Measurements from ENCODE around the gene NSUN4. TPM values are rescaled to one million over a fixed set of nuclear protein-coding genes. Genes with fewer than 3 reads are reported as not detected.

The NSUN4 gene
- total and polyA plus RNA-seq, 2 experiments from 2014 or later: 10.8 to 16.1 TPM

DNA sequence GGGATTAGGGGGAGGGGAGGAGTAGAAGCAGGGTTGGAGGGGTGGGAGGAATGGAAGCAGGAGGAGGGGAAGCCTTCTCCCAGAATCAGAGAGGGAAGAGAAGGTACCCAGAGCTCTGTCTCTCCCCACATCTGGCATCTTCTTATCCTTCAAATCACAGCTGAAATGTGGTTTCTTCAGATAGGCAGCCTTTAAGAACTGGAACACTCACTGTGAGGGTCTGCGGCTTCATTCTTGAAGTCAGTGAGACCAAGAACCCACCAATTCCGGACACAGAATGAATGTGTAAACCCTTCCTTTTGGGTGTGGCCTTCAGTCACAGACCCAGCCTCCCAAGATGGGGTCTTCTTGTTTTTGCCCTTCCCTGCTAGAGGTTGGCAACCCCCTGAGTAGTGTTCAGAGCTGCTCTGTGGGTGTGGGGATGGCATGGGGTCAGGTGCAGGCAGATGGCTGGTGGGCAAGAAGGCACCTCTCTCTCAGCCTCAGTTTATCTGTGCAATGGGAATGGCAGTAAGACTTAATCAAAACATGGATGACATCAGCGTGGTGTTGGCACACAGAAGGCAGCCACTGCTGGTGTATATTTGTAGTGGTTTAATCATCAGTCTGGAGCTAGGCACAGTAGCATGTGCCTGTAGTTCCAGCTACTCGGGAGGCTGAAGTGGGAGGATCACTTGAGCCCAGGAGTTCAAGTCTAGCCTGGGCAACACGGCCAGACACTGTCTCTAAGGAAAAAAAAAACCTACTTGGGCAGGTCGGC is 60.7 kb downstream of the NSUN4 start:
- Histone ChIP-seq H3K27ac (no peak overlapping the region), H3K4me1 (ENCODE audit: low read depth) (peaks cover 14% of the 10 kb centered on the region), H3K36me3 (no peaks in the 10 kb centered on the region), H3K4me3 (no peak overlapping the region), H3K27me3 (no peaks in the 10 kb centered on the region), H3K9me3 (ENCODE audit: low read depth) (no peaks in the 10 kb centered on the region)
- TF ChIP-seq, protein P1, sequence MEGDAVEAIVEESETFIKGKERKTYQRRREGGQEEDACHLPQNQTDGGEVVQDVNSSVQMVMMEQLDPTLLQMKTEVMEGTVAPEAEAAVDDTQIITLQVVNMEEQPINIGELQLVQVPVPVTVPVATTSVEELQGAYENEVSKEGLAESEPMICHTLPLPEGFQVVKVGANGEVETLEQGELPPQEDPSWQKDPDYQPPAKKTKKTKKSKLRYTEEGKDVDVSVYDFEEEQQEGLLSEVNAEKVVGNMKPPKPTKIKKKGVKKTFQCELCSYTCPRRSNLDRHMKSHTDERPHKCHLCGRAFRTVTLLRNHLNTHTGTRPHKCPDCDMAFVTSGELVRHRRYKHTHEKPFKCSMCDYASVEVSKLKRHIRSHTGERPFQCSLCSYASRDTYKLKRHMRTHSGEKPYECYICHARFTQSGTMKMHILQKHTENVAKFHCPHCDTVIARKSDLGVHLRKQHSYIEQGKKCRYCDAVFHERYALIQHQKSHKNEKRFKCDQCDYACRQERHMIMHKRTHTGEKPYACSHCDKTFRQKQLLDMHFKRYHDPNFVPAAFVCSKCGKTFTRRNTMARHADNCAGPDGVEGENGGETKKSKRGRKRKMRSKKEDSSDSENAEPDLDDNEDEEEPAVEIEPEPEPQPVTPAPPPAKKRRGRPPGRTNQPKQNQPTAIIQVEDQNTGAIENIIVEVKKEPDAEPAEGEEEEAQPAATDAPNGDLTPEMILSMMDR (IDR thresholded peaks at IDR 0.05; ENCODE audit: low read depth, low read length): no peak
- no peak for DNase-seq (ENCODE audit: low read depth in 1 of 2, low spot score in 1 of 2)

DNA sequence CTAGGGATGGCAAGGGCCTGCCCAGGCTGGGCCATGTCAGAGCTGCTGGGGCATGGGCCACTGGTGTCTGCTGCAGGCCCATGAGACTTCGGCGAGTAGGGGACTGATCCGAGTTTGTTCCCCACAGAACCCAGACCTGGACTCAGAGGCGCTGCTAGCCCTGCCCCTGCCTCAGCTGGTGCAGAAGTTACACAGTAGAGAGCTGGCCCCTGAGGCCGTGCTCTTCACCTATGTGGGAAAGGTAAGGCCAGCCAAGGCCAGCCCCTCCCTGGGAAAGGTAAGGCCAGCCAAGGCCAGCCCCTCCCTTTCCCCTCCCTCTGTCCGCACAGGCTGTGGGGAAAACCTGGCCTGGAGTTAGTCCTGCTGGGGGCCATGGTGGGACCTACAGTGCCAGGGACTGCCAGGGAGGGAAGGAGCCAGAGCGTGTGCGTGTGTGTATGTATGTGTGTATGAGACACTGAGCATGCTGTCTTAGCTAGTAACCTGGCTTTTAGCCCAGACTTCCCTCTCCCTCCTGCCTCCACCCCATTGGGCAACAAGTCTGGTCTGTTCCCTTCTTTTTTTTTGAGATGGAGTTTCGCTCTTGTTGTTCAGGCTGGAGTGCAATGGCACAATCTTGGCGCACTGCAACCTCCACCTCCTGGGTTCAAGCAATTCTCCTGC is 61.5 kb downstream of the NSUN4 start:
- Histone ChIP-seq H3K4me3 (no peak overlapping the region), H3K9me3 (ENCODE audit: low read depth) (no peaks in the 10 kb centered on the region), H3K27me3 (no peaks in the 10 kb centered on the region), H3K36me3 (no peaks in the 10 kb centered on the region), H3K27ac (no peak overlapping the region), H3K4me1 (ENCODE audit: low read depth) (peaks cover 19% of the 10 kb centered on the region)
- peak in 1 of 2 donors; percentile 98 for DNase-seq (ENCODE audit: low read depth in 1 of 2, low spot score in 1 of 2)
- TF ChIP-seq, protein P1 (IDR thresholded peaks at IDR 0.05; ENCODE audit: low read depth, low read length): no peak

DNA sequence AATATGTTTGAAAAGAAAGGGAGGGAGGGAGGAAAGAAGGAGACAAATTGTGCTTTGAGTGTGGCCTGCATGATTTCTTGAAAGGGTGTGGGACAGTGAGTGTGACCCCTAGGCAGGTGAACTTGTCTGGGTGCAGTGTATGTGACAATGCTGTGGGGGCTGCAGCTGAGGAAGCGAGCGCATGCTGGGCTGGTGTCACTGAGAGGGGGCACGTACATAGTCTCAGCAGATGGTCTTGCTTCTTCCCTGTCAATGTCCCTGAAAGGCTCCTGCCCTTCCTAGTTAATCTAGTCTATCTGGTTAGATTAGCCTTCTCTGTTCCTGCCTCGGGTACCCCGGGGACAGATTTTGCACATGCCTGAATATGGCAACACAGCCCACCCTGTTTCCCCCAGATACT is 63.3 kb downstream of the NSUN4 start:
- Histone ChIP-seq H3K9me3 (ENCODE audit: low read depth) (no peaks in the 10 kb centered on the region), H3K36me3 (no peaks in the 10 kb centered on the region), H3K27ac (no peak overlapping the region), H3K4me3 (no peak overlapping the region), H3K27me3 (no peaks in the 10 kb centered on the region), H3K4me1 (ENCODE audit: low read depth) (peaks cover 18% of the 10 kb centered on the region)
- TF ChIP-seq, protein P1 (IDR thresholded peaks at IDR 0.05; ENCODE audit: low read depth, low read length): no peak
- DNase-seq (ENCODE audit: low read depth in 1 of 2, low spot score in 1 of 2): no peak

DNA sequence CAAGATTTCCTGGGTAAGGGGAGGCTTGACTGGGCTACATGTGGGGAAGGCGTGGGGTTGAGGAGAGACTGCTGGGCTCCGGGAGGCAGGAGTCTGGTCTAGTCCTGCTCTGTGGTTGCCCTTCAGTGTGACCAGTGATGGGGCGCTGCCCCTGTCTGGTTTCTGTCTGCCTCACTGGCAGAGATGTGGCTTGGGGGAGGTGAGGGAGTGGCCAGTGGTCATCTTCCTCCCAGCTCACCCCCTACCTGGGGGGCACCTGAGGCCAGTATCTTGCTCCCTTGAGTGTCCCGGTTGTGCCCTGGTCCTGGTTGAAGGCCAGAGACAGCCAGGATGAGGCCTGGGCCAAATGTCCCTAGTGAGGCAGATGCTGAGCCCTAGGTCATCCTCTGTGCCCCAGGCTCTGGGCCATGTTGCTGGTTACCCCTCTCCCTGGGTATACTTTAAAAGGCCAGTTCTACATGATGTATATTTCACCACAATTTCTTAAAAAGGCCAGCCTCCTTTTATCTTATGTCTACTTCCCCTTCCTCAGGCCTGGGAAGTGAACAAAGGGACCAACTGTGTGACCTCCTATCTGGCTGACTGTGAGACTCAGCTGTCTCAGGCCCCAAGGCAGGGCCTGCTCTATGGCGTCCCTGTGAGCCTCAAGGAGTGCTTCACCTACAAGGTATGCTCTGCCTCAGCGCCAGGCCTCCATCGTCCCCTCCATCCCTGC is 64.0 kb downstream of the NSUN4 start:
- no peaks in the 10 kb centered on the region for H3K27me3 ChIP-seq
- H3K36me3 ChIP-seq: no peaks in the 10 kb centered on the region
- H3K27ac ChIP-seq: no peak overlapping the region
- H3K4me1 ChIP-seq (ENCODE audit: low read depth): peaks cover 11% of the 10 kb centered on the region
- no peak for DNase-seq (ENCODE audit: low read depth in 1 of 2, low spot score in 1 of 2)
- no peak overlapping the region for H3K4me3 ChIP-seq
- TF ChIP-seq, protein P1 (IDR thresholded peaks at IDR 0.05; ENCODE audit: low read depth, low read length): no peak
- no peaks in the 10 kb centered on the region for H3K9me3 ChIP-seq (ENCODE audit: low read depth)

DNA sequence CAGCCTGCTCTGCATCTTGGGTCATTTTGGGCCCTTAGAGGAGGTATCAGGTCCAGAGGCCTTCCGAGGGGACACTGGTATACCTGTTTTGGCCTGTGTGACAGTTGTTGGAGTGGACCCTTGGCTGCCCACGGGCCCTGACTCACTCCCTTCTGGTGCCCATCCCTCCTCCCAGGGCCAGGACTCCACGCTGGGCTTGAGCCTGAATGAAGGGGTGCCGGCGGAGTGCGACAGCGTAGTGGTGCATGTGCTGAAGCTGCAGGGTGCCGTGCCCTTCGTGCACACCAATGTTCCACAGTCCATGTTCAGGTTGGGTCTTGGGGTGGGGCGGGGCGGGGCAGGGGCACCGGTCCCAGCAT is 64.6 kb downstream of the NSUN4 start:
- no peak overlapping the region for H3K4me3 ChIP-seq
- H3K27me3 ChIP-seq: no peaks in the 10 kb centered on the region
- no peaks in the 10 kb centered on the region for H3K36me3 ChIP-seq
- H3K9me3 ChIP-seq (ENCODE audit: low read depth): no peaks in the 10 kb centered on the region
- no peak for DNase-seq (ENCODE audit: low read depth in 1 of 2, low spot score in 1 of 2)
- no peak overlapping the region for H3K27ac ChIP-seq
- TF ChIP-seq, protein P1 (IDR thresholded peaks at IDR 0.05; ENCODE audit: low read depth, low read length): no peak
- H3K4me1 ChIP-seq (ENCODE audit: low read depth): peaks cover 5% of the 10 kb centered on the region

Data from cardiac muscle cell (in vitro differentiated cells and primary cell).